ENCODE data around the gene CCNI.
"Not testable (repeated sequence)": the region's sequence is repeated elsewhere in the genome, so short reads cannot be mapped to it uniquely, and the experiment has no call there.

CCNI gene

DNA sequence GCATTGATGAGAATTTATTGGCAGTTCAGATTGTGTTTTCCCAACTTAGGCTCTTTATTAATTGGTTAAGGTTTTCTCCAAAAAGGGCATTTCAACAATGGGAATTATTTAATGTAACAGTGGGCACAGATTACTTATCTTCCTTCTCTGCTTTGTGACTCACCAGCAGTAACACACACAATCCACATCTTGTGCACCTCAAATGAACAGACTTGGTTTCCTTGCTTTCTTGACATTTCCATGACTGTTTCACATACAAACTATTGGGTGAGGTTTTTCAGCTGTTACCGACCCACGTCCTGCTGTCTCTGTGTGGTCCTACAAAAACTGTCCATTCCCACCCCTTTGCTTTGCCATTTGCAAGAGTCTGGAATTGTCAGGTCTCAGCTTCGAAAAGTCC lies 38.1 kb downstream of the CCNI start:
- DNase-seq: no peak

DNA sequence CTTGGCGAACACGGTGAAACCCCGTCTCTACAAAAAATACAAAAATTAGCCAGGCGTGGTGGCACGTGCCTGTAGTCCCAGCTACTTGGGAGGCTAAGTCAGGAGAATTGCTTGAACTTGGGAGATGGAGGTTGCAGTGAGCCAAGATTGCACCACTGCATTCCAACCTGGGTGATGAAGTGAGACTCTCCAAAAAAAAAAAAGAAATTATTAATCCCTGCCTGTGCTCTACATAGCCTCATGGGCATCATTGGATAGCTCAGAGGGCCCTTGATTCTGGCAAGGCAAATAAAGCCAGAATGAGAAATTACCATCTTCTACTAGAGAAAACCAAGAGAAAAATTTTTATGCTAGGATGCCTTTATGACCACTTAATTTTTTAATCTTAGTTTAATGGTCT lies 38.6 kb downstream of the CCNI start:
- DNase-seq: not testable (repeated sequence)

DNA sequence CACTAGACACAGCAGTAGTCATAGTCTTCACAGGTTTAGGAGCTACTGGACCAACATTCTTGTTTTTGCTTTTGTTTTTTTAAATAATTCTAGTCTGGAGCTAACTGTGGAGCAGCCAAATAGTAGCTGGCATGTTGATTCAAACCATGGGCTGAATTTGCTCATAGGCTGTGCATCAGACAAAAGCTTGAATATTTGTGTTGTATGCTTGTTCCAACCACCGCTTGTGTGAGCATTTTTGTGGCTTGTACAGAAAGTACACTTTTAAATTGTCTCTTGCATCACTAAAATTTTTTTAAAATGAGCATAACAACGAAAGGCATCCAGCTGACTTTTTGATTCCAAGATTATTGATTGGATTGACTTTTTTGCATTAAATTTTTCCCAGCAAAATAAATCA lies 39.6 kb downstream of the CCNI start:
- DNase-seq: no peak

DNA sequence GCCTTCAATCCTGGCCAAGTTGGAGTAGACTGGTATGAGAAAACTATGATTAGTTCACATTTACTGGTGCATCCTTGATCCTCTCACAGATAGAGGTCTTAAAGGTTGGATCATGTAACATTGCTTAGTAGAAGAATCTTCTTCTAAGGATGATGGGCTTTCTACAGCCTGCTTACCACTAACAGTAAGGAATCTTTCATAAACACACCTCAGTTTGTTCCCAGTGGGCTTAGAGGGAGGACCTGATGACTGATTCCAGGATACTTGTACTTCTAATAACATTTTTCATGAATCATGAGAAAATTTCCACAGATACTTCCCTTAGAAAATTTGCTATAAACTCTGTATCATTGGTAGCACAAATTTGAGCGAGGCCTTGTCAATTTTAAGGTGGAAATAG lies 40.6 kb downstream of the CCNI start:
- DNase-seq: no peak

DNA sequence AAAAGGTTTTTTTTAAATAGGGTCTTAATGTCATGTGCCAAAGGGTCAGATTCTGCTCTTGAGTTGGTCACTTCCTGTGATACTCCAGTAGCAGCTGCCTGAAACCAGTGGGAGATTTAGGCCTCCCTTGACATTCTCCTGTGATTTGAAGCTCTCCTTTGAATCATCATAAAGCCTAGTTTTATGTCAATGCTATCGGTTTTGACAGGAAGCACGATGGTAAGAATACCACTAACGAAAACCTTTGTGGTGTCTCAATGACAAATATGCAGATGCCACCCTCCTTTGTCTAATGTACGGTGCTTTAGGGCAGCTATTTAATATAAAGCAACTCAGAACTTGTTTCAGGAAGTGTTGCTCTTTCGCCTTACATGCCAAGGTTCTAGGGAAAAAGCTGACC lies 44.2 kb downstream of the CCNI start:
- DNase-seq: no peak

DNA sequence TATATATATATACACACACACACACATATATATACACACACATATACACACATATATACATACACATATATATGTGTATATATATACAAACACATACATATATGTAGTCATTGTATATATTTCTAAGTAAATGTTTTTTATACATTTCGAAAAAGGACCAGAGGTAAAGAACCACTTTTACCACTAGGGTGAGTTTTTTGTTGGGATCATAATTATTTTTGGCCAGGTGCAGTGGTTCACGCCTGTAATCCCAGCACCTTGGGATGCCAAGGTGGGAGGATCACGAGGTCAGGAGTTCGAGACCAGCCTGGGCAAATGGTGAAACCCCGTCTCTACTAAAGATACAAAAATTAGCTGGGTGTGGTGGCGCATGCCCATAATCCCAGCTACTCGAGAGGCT lies 46.0 kb downstream of the CCNI start:
- not testable (repeated sequence) for DNase-seq

DNA sequence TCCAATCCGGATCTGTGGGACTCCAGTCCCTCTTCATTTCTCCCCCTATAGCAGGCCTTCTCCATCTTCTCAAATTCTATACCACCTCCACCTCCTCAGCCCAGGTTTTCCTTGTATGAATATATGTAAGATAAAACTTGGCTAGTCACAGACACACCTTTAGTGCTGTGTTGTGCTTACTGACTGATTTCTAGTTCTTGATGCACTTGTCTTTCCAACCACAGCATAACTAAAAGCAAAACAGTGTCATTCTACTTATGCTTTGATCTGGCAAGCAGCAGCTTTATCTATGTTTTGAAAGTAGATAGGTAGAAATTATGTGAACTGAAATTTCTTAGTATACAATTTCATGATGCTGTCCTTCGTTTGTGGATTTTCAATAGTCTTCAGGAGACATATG lies 47.5 kb downstream of the CCNI start:
- no peak for DNase-seq

DNA sequence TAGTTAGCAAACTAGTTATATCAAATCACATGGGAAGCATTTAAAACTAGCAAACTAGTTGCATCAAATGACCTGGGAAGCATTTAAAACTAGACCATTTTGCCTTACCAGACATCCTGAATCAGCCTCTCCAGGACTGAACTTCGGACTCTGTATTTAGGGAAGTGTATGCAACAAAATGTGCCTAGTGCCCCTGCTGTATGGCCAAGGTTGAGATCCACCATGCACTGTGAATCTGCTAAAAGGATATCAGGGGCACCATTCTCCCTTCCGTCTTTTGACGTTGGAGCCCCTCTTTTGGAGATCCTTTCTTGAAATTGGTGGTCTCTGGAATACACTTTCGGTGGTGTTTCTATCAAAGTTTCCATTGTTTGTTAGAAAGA lies 49.5 kb downstream of the CCNI start:
- DNase-seq: no peak

DNA sequence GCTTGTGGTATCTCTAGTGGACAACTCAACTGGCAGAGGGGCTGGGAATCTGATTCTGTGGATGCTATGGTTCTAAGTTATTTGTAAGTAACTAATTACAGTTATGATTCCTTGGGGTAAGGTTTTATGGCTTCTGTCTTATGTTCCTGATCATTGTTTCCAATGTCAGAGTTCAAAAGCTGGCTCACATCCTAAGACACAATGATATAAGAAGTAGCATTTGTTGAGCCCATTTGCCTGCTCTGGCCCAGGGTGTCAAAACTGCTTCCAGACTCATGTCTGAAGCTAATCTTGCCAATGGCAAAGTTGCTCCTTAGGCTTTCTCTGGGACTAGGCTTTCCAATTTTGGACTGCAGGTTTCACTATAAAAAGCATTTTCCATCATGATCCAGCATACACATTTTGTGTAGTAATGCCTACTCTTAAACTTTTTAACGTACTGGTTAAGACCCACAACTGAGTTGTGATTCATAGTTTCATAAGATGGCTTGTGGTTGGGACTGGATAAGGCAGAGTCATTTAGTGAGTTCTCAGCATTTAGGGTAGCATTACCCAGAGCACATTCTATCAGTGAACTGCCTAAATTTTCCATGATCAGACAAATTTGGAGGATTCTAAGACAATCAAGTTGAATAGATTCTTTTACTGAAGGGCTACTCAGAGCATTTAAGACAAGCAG lies 50.0 kb downstream of the CCNI start:
- DNase-seq: no peak

DNA sequence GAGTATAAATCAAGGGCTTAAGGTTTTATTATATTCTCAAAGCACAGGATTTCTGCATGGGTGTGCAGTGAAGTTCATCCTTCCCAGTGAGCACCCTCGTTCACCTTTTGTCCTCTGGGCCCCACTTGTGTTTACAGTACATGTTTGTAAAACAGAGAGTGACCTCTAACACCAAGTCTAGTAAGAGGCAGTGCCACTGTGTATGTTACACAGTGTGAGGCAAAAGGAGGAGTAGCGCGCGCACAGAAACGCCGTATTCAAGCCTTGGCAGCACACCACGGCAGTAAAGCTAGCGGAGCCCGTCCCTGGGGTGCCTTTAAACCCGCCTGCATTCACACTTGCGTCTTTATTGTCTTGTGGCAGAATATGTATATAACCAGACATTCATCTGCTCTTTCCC lies 51.9 kb downstream of the CCNI start:
- DNase-seq: no peak

DNA sequence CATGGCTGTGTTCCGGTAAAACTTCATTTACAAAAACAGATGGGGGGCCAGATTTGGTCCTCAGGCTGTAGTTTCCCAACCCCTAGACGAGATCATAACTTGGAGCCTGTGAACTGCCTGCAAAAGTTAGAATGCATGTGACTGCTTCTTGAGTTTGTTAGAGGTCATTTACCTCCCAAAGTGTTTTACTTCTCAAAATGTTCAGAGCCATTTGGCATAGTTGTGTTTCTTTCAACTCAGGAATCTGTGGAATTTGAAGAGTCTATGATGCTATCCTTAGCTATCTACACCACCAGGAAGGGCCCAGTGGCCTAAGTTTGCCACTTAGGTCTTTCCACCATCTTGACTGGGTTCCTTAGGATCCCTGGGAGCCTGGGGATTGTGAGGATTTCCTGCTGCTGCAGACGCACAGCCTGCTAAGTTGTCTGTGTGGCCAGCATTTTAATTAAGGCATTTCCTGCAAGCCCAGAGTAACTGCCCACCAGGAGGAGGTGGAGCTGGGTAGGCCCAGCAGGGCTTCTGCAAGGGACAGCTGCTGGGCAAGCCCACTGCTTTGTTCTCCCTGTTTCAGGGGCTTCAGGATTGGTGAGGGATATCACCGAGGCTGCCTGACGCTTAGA lies 53.1 kb downstream of the CCNI start:
- DNase-seq: no peak

DNA sequence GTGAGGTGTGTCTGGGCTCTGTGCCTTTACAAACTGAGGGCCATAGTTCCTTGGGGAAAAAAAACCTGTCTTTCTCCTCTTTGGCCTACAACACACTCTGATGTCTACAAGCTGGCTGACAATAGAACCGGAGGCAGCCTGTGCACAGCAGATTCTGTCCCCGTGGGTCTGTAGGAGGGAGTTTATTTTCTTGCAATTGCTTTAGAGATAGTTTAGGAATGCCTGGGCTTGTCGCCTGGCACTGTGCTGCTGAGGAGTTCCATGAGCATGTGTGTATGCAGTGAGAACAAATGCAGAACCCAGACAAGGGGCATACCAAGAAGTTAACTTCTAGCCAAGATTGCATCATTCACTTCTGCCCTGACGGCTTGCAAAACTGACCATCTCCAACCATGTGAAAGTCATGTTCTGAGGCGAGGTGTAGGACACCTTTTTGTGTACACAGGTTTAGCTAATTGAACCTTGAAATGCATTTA lies 54.1 kb downstream of the CCNI start:
- no peak for DNase-seq

DNA sequence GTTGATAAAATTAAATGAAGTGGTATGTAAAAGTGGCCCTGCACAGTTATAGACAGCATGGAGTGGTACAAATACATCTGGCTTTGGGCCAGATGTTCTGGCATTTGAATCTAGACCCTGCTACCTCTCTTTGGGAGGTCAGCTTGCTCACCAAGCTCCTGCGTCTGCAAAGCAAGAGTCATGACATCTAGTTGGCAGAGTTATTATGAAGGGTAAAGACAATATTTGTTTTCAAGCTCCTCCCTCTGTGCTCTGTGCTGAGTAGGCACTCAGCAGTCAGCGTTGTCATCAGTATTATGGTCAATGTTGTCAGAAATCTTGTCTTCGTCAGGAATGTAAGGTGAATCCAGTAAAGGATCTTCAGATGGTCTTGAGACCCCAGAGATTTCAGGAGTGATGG lies 55.8 kb downstream of the CCNI start:
- DNase-seq: no peak

DNA sequence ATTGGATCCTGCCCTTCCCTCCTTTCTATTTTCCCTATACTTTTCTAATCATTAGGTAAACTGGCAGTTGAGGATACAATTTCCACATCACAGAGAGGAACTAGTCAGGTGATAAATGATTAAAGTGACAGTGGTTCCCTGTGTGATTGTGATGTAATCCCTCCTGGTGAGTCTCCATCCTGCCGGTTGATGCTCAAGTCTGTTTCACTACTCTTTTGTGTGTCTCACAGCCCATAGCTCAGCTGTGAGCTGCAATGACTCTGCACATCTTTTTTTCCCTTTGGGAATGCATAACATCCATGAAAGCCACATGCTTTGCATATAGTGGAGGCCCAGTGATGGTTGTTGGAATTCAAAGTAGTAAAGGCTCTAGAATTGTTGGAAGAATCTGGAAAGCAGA lies 60.4 kb downstream of the CCNI start:
- no peak for DNase-seq

DNA sequence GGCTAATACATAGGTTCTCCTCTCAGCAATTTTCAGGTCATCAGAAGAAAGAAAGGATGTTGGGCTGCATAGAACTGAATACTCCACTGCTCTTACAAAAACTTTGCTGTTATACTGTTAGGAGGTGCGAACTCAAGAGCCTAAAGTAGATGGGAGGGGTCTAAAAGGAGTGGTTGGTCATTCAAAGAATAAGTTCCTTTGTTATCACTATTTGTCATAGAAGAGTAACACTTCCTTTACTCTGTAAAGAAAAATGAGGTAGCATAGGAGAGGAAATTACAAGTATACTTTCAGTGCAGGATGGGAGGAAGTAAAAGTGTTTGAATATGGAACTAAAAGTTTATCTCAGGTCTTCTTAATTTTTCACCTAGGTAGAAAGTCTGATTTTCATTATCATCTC lies 61.5 kb downstream of the CCNI start:
- no peak for DNase-seq

DNA sequence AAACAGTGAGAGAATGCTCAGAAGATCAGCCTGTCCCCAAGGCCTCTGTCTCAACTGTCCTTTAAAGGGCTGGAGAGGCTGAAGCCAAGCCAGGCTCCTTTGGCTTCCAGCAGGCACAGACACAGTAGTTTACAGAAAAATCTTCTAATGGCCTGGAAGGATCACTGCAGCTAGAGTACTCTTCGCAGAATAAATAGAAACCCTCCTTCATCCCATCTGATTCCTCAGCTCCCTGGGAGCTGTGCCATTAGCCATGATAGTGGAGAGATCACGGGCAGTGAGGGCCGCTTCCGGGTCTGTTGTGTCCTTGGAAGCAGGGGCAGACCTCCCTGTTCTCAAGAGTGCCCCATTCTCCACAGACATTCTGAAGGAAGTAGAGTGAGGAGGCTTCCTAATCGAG lies 63.1 kb downstream of the CCNI start:
- DNase-seq: no peak

DNA sequence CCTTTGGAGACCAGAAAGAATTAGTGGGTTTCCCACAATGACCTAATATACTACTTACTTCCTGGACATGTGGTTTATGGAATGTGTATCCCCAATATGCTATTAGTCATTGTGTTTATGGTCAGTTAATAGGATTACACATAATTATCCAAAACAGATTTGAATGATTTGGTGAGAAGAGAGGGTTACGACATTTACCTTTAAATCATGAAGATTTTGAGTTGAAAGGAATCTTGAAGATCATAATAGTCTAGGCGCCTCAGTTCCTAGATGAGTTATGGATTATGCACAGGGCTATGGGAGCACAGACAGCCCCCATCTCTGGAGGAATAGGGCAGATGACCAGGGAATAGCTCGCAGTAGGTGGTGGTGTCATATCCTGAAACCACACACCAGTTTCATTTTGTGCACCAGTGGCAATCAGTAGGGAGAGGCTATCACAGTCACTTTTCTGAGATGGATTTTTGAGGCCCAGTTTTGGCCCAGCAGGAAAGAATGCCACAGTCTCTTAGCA lies 64.9 kb downstream of the CCNI start:
- DNase-seq: no peak

DNA sequence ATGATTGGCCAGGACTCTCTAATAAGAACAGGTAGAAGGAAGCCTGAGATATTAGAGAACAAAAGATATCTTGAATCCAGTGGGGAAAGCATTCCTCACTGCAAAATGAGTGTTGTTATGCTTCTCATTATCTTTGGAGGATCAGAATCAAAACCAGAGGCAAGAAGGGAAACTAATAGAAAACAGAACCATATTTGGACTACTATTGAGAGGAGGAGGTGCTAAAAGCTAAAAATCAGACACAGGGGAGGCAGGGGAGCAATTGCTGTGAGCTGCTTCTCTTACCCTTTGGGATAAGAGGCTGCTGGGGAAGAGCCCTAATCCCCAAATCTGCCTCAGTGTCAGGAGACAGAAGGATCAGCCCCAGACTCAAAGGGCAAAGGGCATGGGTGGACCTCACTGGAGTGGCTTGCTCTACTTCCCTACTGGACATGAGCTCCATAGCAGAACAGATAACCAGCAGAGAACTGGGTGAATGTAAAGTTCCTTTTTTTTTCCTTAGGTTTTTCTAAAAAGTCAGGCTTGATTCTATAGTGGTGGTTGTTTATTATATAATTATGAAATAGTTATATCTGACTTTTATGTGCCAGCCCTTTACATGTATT lies 66.2 kb downstream of the CCNI start:
- DNase-seq: no peak

DNA sequence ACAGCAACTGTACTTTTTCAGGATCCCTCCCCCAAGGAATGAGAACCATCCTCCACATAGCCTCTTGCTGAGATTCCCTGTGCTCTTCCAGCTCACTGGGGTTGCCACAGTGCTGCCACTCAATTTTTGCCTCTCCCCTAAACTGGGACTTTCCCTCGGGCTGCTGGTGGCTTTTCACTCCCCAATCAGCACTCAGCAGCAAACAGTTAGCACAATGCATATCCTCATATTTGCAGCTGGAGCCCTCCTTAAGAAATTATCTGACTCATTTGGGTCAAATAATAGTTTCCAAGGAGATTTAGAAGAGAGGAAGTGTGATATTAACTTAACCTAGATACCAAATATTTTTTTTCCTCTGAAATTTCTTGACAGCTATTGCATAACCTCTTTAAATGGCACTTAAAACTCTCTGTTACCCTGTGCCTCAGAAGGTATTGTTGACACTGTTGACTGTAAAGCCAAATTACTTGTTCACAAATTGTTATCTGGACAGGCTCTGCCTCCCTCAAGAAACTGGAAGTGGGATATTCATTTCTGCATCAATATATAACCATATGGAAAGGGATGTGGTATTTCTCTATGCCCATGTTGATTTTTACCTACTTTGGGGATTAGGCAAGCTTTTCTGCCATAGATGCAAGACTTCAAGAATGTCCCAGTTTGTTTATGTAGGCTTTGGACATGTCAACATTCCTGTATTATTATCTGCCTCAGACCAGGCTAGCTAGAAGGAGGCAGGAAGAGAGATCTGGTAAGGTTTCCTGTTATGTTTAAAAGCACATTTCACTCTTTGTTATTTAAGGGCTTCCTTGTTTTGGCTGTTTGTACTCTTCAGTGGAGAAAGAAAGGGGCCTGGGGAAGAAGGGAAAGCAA lies 68.2 kb downstream of the CCNI start:
- no peak for DNase-seq

DNA sequence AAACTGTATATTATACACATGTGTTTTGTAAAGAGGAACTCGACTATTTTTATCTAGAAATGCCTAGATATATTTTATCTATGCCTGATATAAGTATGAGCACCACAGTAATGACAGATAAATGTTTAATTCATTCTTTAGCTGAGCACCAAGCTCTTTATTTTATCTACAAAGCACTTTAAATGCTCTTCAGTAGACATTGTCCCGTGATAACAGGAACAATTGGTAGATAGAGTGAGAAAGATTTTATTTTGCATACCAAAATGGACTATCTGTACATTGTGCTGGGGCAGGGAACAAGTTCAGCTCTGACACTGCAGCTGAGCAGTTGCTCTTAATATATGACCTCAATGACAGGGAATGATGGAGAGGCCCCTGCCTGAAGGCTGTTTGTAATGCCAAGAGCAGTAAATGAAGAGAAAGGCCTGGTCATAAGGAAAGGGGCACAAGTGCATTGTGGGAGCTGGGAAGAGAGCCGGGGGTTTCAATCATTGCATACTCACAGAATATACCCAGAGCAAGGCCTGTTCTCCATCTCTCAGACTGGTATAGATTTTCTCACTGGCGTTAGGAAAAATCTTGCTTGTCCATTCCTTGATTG lies 68.9 kb downstream of the CCNI start:
- DNase-seq: no peak

DNA sequence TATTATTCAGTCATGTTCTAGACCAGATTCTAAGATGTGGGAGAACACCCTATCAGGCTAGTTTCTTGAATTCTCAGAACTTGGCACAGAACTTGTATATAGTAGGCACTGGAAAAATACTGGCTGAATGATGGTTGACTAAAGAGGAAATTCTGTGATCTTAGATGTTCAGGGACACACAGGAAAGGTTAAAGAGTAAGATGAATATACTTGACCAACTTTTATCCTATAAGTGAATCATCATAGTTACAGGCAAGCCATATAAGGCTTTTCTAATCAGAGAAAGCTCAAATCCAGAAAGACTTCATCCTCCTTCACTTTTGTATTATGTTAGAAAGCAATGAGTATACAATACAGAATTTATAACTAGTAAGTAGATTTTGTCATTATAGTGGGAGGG lies 72.4 kb downstream of the CCNI start:
- no peak for DNase-seq

DNA sequence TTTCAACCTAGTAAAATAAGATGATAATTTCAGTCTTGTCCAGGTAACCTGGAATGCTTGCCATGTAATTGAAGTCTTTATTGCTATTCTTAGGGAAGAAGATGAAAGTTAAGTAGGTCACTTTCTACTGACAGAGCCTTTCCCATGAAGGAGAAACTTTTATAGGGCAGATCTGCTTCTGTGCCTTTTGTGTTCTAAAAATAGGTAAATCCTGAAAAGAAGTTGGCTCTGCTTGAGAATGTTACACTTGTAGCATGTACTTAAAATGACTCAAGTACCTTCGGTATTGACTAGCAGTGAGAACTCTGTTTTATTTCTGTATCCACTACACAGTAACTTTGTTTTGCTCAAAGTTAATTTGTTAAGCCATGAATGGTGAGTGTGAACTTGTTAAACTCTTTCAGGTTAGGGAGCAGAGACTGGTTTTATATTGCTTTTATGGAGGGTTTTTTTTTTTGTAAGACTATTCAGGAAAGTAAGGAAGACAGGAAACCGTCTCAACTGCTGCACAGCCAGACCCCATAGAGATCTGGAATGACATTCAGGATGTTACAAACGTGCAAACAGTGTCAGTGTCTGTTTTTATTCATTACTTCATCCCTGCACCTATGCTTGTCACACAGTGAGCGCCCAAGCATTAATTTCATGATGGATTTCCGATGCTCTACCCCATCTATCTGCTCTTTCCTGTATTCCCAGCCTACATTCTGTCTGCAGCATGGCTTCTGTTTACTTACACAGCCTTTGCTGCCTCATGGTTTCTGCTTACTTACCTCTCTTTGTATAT lies 73.3 kb downstream of the CCNI start:
- DNase-seq: no peak
